Fibroblast of skin of left quadriceps (primary cell): Measurements from ENCODE around the gene SLC9A2.

Source experiments
- DNase-seq, 2 experiments: peaks; one replicate each; pipeline ENCODE4 v3.0.0-alpha.2; 2013; ENCODE audit warnings: low read depth in 2 of 2

Gene SLC9A2

GRCh38 chr2:102620332-102620731 is 979 bp downstream of the SLC9A2 start:
- no peak for DNase-seq

- no peak for DNase-seq
Measured at GRCh38 chr2:102621630-102622029, 2.3 kb downstream of the SLC9A2 start.

- DNase-seq = no peak
Measured at GRCh38 chr2:102622646-102623045, 3.3 kb downstream of the SLC9A2 start.

GRCh38 chr2:102630458-102630857 is 11.1 kb downstream of the SLC9A2 start:
- no peak for DNase-seq

- no peak for DNase-seq
Measured at GRCh38 chr2:102632380-102633175, 13.2 kb downstream of the SLC9A2 start.

- DNase-seq = no peak
Measured at GRCh38 chr2:102634831-102635241, 15.5 kb downstream of the SLC9A2 start.

- no peak for DNase-seq
Measured at GRCh38 chr2:102635317-102635716, 16.0 kb downstream of the SLC9A2 start.

- no peak for DNase-seq
Measured at GRCh38 chr2:102636283-102636907, 17.0 kb downstream of the SLC9A2 start.

GRCh38 chr2:102637358-102637757 is 18.0 kb downstream of the SLC9A2 start:
- DNase-seq = no peak

GRCh38 chr2:102639429-102639828 is 20.1 kb downstream of the SLC9A2 start:
- DNase-seq = no peak

GRCh38 chr2:102652126-102652525 is 32.8 kb downstream of the SLC9A2 start:
- no peak for DNase-seq

- no peak for DNase-seq
Measured at GRCh38 chr2:102657770-102658169, 38.4 kb downstream of the SLC9A2 start.

- DNase-seq = no peak
Measured at GRCh38 chr2:102660070-102660469, 40.7 kb downstream of the SLC9A2 start.

- no peak for DNase-seq
Measured at GRCh38 chr2:102660574-102660973, 41.2 kb downstream of the SLC9A2 start.

GRCh38 chr2:102661846-102662245 is 42.5 kb downstream of the SLC9A2 start:
- no peak for DNase-seq

- DNase-seq = no peak
Measured at GRCh38 chr2:102662833-102663232, 43.5 kb downstream of the SLC9A2 start.

GRCh38 chr2:102663381-102663780 is 44.0 kb downstream of the SLC9A2 start:
- DNase-seq = no peak

- no peak for DNase-seq
Measured at GRCh38 chr2:102664471-102664909, 45.1 kb downstream of the SLC9A2 start.

GRCh38 chr2:102667072-102667471 is 47.7 kb downstream of the SLC9A2 start:
- no peak for DNase-seq

GRCh38 chr2:102668171-102668570 is 48.8 kb downstream of the SLC9A2 start:
- no peak for DNase-seq

GRCh38 chr2:102669401-102669800 is 50.0 kb downstream of the SLC9A2 start:
- no peak for DNase-seq

- DNase-seq = no peak
Measured at GRCh38 chr2:102672107-102672776, 52.9 kb downstream of the SLC9A2 start.

GRCh38 chr2:102674370-102674769 is 55.0 kb downstream of the SLC9A2 start:
- DNase-seq = no peak
